K562 treated with DMSO at 1 percent for 24 hours (cell line): ENCODE data around the gene TSPAN15. TPM values are rescaled to one million over a fixed set of nuclear protein-coding genes. Genes with fewer than 3 reads are reported as not detected.

Source experiments
- total RNA-seq: library from RNA; unstranded; fragments of 300-600 nt; gene quantifications from 2 replicates; pipeline ENCODE4 v1.2.3, GENCODE V29; 2022; ENCODE audit warnings: low read depth; ENCODE audit not compliant: insufficient read depth

The TSPAN15 gene
- 4.6 and 6.7 TPM in 2 replicates for total RNA-seq

GRCh38 chr10:69451209-69451783 is at the start of gene TSPAN15:
TSPAN15 (plus strand) TSS chr10:69451465; CDS start chr10:69451595, 130 bp downstream.

GRCh38 chr10:69416695-69417094 is 34.6 kb upstream of the TSPAN15 start, which contains the start of gene TACR2:
TACR2 (minus strand) TSS chr10:69416918; CDS start chr10:69416323, 595 bp downstream.

Other genes starting within 250 kb of the TSPAN15 start
- 0.16 and 0.20 TPM in 2 replicates for gene HKDC1, start 231.1 kb upstream of the TSPAN15 start, total RNA-seq
- 193 and 196 TPM in 2 replicates for gene HK1, start 173.0 kb upstream of the TSPAN15 start, total RNA-seq
- gene TACR2, start 34.5 kb upstream of the TSPAN15 start, total RNA-seq: 0.15 TPM in 1 of 2 replicates, not detected in the other
- not detected in 2 replicates for gene NEUROG3, start 122.0 kb downstream of the TSPAN15 start, total RNA-seq
- 13.1 and 13.2 TPM in 2 replicates for gene FAM241B, start 178.8 kb downstream of the TSPAN15 start, total RNA-seq